ENCODE results near the gene CHRNA4. TPM values are rescaled to one million over a fixed set of nuclear protein-coding genes. Genes with fewer than 3 reads are reported as not detected.

CHRNA4 gene
- total and polyA plus RNA-seq, 2 donors, result under 0.01 to 0.14 TPM

DNA sequence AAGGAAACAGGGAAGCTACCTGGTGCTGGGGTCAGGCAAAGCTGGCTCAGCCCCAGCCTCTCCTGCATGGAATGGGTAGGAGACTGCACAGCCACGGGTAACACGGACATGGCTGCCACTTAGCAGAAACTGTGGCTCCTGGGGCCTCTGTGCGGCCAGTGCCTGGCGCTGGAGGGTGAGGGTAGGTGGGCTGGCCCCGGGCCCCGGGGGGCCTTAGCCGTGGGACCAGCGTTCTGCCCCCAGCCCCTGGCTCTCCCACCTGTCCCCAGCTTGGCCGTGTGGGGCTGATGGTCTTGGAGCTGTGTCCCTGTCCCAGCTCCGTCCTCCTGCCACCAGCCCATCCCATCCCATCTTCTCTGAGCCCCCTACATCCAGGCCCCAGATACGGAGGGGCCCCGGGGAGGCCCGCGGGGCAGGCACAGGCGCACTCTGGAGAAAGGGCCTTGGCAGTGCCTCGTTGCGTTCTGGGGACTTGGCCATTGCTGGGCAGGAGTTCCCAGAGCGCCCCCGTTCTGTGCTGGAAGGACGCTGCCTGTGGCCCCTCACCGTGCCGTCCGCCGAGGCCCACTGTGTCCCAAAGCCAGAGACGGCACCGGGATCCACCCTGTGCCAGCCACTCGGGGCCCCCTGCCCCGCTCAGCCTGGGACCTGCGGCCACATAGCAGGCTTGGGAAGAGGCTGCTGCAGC is 12.2 kb downstream of the CHRNA4 start:
- Histone ChIP-seq H3K36me3 (ENCODE audit: control insufficient read depth in 2 of 2, insufficient read depth in 2 of 2, low read length in 1 of 2) (no peaks in the 10 kb centered on the region), H3K4me1 (ENCODE audit: control insufficient read depth in 2 of 2, insufficient read depth in 2 of 2, low read length in 2 of 2) (no peaks in the 10 kb centered on the region), H3K4me3 (ENCODE audit: low read length in 2 of 2) (no peak overlapping the region), H3K27ac (ENCODE audit: low read depth in 1 of 2, low read length in 1 of 2) (no peak overlapping the region), H3K9me3 (ENCODE audit: control insufficient read depth in 2 of 2, insufficient read depth in 1 of 2, low read length in 1 of 2) (peaks cover 2 to 19% of the 10 kb centered on the region in 2 donors), H3K27me3 (ENCODE audit: control insufficient read depth in 2 of 2, insufficient read depth in 1 of 2, low read length in 1 of 2) (peaks cover 0 to 7% of the 10 kb centered on the region in 2 donors)
- WGBS, result 91% methylated on average over 29 of the region's 29 CpGs
- DNase-seq (ENCODE audit: low read depth in 6 of 9, low spot score in 9 of 9), result no peak

DNA sequence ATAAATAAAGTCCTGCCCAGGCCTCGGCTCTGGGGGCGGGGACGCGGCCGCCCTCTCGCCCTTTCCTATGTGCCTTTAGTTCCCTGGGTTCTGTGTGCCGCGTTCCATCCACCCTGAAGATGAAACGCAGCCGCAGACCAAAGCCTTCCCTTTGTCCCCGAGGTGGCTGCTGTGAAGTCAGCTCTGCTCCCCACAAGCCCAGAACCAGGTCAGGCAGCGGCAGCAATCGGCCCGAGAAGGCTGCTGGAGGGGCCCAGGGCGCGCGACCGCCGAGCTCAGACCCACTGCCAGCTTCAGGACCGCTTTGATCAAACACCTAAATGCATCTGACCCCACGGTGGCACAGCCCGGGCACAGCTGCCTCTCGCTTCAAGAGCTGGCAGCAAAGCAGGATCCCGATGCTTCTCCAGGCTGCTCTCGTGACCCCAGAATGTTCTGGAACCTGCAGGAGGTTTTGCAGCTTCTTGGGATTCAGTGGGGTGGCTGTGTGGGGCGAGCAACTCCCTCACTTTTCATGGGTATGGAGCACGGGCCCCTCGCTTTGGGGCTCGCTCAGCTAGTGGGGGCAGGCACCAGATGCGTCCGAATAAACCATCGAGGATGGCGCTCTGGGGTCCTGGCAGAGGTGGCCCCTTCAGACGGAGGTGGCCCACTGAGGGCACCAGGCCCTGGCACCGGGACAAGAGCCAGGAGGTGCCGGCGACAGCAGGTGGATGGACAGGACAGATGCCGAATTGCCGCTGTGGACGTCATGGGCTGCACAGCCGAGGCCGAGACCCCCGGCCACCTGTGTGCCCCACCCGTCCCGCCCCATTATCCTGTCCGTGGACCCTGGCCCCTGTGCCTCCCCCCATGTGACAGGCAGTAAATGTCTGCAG is 13.0 kb downstream of the CHRNA4 start:
- no peaks in the 10 kb centered on the region for H3K36me3 ChIP-seq (ENCODE audit: control insufficient read depth in 2 of 2, insufficient read depth in 2 of 2, low read length in 1 of 2)
- DNase-seq (ENCODE audit: low read depth in 6 of 9, low spot score in 9 of 9), result no peak
- H3K4me1 ChIP-seq (ENCODE audit: control insufficient read depth in 2 of 2, insufficient read depth in 2 of 2, low read length in 2 of 2), result no peaks in the 10 kb centered on the region
- H3K4me3 ChIP-seq (ENCODE audit: low read length in 2 of 2), result no peak overlapping the region
- peaks cover 0 to 10% of the 10 kb centered on the region in 2 donors for H3K27me3 ChIP-seq (ENCODE audit: control insufficient read depth in 2 of 2, insufficient read depth in 1 of 2, low read length in 1 of 2)
- no peak overlapping the region for H3K27ac ChIP-seq (ENCODE audit: low read depth in 1 of 2, low read length in 1 of 2)
- peaks cover 2 to 19% of the 10 kb centered on the region in 2 donors for H3K9me3 ChIP-seq (ENCODE audit: control insufficient read depth in 2 of 2, insufficient read depth in 1 of 2, low read length in 1 of 2)
- 91% methylated on average over 46 of the region's 46 CpGs for WGBS

DNA sequence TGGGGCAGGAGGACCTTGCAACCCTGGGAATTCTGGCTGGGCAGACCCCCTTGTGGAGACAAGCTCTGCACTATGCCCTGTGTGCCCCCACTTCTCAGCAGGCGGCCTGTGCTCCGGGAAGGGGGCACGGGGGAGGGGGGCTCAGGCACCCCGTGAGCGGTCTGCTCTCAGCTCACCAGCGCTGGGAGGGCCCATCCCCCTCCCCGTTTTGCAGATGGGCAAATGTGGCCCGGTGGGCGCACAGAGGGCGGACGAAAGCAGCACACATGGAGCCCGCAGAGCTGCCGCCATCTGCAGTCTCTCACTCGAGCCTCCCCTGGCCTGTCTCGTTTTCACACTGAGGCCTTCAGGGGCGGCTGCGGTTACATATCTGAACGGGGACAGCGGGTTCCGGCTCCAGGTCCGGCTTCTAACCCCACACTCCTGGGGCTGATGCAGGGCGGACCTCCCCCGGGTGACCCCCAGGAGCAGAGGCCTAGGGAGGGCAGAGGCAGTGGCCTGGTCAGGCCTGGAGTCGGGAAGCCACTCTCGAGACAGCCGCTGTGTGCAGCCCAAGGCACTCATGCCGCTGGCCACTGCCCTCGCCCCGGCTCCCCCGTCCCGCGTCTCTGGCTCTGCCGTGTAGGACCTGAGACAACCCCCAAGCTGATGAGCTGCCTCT is 13.9 kb downstream of the CHRNA4 start:
- no peaks in the 10 kb centered on the region for H3K4me1 ChIP-seq (ENCODE audit: control insufficient read depth in 2 of 2, insufficient read depth in 2 of 2, low read length in 2 of 2)
- H3K4me3 ChIP-seq (ENCODE audit: low read length in 2 of 2), result no peak overlapping the region
- whole genome bisulfite sequencing, result 88% methylated on average over 33 of the region's 33 CpGs
- no peak overlapping the region for H3K27ac ChIP-seq (ENCODE audit: low read depth in 1 of 2, low read length in 1 of 2)
- H3K36me3 ChIP-seq (ENCODE audit: control insufficient read depth in 2 of 2, insufficient read depth in 2 of 2, low read length in 1 of 2), result no peaks in the 10 kb centered on the region
- H3K27me3 ChIP-seq (ENCODE audit: control insufficient read depth in 2 of 2, insufficient read depth in 1 of 2, low read length in 1 of 2), result peaks cover 0 to 5% of the 10 kb centered on the region in 2 donors
- peaks cover 2 to 19% of the 10 kb centered on the region in 2 donors for H3K9me3 ChIP-seq (ENCODE audit: control insufficient read depth in 2 of 2, insufficient read depth in 1 of 2, low read length in 1 of 2)
- DNase-seq (ENCODE audit: low read depth in 6 of 9, low spot score in 9 of 9), result no peak

DNA sequence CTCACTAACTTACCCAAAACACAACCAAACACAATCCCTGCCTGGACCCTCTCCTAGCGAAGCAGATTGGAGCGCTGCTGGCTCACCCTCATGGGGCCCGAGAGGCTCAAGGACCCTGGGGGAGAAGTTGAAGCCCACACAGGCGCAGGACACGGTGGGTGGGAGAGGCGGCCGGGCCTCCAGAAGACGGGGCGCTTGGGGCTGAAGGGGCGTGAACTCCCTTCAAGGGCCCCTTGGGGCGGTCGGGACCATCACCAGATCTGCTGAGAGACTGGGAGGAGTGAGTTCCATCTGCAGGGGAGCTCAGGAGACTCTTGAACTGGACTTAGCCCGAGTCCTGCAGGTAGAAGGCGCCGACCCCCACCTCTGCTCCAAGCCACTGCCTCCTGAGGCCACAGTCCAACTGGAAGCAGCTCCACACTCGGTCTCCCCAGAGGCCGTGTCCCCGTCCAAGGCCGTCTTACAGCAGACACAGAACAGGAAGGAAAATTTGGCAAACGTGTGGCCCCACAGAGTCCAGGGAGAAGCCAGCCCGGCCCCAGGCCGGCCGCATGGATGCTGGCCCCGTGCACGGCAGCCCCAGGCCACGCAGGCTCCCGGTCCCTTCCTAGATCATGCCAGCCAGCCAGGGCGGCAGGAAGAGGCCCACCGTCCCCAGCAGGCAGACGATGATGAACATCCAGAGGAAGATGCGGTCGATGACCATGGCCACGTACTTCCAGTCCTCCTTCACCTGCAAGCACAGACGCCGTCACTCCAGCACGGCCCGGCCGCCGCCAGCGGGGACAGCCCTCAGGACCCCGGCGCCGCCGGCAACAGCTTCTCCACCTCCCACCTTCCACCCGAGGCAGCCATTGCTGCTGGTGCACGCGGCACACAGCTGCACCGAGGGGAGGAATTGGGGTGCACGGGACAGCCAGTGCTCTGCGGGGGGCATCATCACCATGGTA is 14.7 kb downstream of the CHRNA4 start:
- no peak for DNase-seq (ENCODE audit: low read depth in 6 of 9, low spot score in 9 of 9)
- Histone ChIP-seq H3K27ac (ENCODE audit: low read depth in 1 of 2, low read length in 1 of 2) (no peak overlapping the region), H3K4me3 (ENCODE audit: low read length in 2 of 2) (no peak overlapping the region), H3K9me3 (ENCODE audit: control insufficient read depth in 2 of 2, insufficient read depth in 1 of 2, low read length in 1 of 2) (peaks cover 2 to 14% of the 10 kb centered on the region in 2 donors), H3K27me3 (ENCODE audit: control insufficient read depth in 2 of 2, insufficient read depth in 1 of 2, low read length in 1 of 2) (peaks cover 0 to 3% of the 10 kb centered on the region in 2 donors), H3K36me3 (ENCODE audit: control insufficient read depth in 2 of 2, insufficient read depth in 2 of 2, low read length in 1 of 2) (no peaks in the 10 kb centered on the region), H3K4me1 (ENCODE audit: control insufficient read depth in 2 of 2, insufficient read depth in 2 of 2, low read length in 2 of 2) (no peaks in the 10 kb centered on the region)
- 79% methylated on average over 50 of the region's 50 CpGs for WGBS

DNA sequence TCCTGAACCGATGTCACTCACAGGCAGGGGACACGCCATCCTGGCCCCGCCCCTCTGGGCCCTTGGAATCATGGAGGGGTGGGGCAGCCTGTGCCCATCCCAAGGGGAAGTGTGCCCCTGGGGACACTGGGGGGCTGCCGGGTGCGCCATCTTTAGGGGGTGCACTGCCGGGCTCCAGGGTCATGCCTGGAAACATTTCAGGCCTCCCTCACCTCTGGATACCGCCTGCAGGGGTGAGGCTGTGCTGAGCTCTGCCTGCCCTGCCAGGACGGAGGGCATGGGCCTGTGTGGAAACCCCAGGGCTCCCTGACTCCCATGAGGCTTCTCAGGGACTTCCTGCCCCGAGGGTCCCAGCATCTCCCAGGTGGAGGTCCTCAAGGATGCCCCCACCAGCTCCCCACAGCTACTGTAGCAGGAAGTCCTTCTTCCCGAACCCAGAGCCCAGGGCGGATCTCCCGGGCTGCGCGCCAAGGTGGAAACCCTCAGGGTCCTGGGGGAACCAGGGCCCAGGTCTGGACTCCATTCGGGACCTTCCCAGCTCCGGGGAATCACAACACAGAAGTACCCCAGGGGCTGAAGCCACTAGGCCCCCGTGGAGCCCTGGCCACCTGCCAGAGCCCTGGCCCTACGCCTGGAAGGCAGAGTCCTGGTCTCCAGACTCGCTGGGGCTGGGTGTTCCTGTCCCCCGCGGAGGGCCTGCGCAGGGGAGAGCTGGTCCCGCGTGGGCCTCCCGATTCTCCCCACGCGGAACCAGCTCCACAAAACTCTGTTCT is 15.6 kb downstream of the CHRNA4 start:
- no peak for DNase-seq (ENCODE audit: low read depth in 6 of 9, low spot score in 9 of 9)
- Histone ChIP-seq H3K27me3 (ENCODE audit: control insufficient read depth in 2 of 2, insufficient read depth in 1 of 2, low read length in 1 of 2) (peaks cover 0 to 3% of the 10 kb centered on the region in 2 donors), H3K36me3 (ENCODE audit: control insufficient read depth in 2 of 2, insufficient read depth in 2 of 2, low read length in 1 of 2) (no peaks in the 10 kb centered on the region), H3K27ac (ENCODE audit: low read depth in 1 of 2, low read length in 1 of 2) (no peak overlapping the region), H3K9me3 (ENCODE audit: control insufficient read depth in 2 of 2, insufficient read depth in 1 of 2, low read length in 1 of 2) (peaks cover 0 to 5% of the 10 kb centered on the region in 2 donors), H3K4me3 (ENCODE audit: low read length in 2 of 2) (no peak overlapping the region), H3K4me1 (ENCODE audit: control insufficient read depth in 2 of 2, insufficient read depth in 2 of 2, low read length in 2 of 2) (no peaks in the 10 kb centered on the region)
- 82% methylated on average over 27 of the region's 27 CpGs for whole genome bisulfite sequencing

DNA sequence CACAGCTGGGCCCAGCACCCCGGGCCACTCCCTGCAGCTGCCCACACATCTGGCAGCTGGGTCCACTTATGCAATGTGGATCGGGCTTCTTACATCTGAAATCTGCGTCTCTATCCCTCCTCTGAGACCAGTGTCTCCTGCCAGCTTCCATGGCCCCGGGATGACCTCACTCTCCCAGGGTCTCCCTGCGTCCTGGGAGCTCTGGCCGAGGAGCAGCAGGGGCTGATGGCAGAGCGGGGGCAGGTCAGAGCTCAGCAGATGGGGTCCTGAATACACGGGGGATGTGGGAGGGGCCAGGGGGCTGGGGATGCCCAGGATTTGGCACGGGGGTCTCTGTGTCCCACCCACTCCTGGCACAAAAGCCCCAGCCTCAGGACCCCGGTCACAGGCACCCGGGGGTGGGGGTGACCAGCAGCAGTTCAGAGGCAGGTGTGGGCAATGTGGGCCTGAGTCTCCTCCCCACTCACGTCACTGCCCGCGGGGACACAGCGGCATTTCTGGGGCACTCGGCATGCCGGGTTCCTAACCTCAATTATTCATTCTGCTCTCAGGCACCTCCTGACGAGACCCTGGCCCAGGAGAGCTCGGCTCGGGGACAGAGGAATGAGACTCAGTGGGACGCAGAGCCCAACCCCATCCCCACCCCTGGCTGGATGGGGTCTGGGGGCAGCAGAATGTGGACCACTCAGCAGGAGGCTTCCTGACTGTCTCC is 16.4 kb downstream of the CHRNA4 start:
- H3K27ac ChIP-seq (ENCODE audit: low read depth in 1 of 2, low read length in 1 of 2), result no peak overlapping the region
- WGBS, result 78% methylated on average over 21 of the region's 21 CpGs
- H3K4me1 ChIP-seq (ENCODE audit: control insufficient read depth in 2 of 2, insufficient read depth in 2 of 2, low read length in 2 of 2), result no peaks in the 10 kb centered on the region
- H3K9me3 ChIP-seq (ENCODE audit: control insufficient read depth in 2 of 2, insufficient read depth in 1 of 2, low read length in 1 of 2), result no peaks in the 10 kb centered on the region
- peaks cover 0 to 3% of the 10 kb centered on the region in 2 donors for H3K27me3 ChIP-seq (ENCODE audit: control insufficient read depth in 2 of 2, insufficient read depth in 1 of 2, low read length in 1 of 2)
- no peak overlapping the region for H3K4me3 ChIP-seq (ENCODE audit: low read length in 2 of 2)
- no peaks in the 10 kb centered on the region for H3K36me3 ChIP-seq (ENCODE audit: control insufficient read depth in 2 of 2, insufficient read depth in 2 of 2, low read length in 1 of 2)
- DNase-seq (ENCODE audit: low read depth in 6 of 9, low spot score in 9 of 9), result no peak

DNA sequence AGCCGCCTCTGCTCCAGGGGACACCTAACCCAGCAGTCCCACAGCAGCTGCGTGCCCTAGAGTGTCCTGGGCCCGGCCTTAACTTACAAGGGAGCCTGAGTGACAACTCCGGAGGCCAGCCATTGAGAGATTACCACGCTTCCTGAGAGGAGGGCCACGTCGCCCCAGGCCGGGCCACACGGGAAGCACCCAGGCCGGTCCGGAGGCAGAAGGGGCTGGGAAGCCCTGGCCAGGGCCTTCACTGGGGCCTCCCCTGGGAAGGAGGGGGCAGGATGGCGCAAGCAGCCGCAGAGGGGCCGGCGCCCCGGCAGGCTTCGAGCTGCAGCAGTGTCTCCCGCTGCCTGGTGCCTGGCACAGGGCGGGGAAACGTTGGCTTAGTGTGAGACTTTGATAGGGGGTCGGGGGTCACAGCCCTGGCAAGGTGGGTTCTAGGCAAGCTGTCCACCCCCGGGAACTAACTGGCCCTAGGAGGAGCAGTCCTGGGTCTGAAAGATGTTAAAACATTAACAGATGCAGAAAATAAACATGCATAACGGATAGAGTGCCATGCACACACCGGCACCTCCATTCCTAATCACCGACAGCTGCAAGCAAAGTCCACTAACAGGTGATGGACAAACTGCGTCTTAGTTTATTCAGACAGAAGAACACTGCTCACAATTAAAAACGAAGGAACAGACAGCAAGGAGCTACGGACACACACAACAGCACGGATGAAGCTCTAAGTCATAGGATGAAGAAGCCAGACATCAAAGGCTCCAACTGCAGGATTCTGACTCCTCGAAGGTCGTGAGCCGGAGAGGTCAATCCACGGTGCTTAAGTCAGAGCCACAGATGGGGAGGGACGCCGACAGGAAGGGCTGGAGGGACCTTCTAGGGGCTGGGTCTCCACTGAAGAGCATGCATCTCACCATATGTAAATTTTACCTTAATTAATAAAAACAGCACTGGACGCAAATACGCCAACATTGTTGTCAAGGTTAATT is 17.4 kb downstream of the CHRNA4 start:
- DNase-seq (ENCODE audit: low read depth in 6 of 9, low spot score in 9 of 9), result no peak
- Histone ChIP-seq H3K36me3 (ENCODE audit: control insufficient read depth in 2 of 2, insufficient read depth in 2 of 2, low read length in 1 of 2) (no peaks in the 10 kb centered on the region), H3K9me3 (ENCODE audit: control insufficient read depth in 2 of 2, insufficient read depth in 1 of 2, low read length in 1 of 2) (no peaks in the 10 kb centered on the region), H3K27ac (ENCODE audit: low read depth in 1 of 2, low read length in 1 of 2) (no peak overlapping the region), H3K4me3 (ENCODE audit: low read length in 2 of 2) (no peak overlapping the region), H3K4me1 (ENCODE audit: control insufficient read depth in 2 of 2, insufficient read depth in 2 of 2, low read length in 2 of 2) (no peaks in the 10 kb centered on the region), H3K27me3 (ENCODE audit: control insufficient read depth in 2 of 2, insufficient read depth in 1 of 2, low read length in 1 of 2) (peaks cover 0 to 3% of the 10 kb centered on the region in 2 donors)
- 72% methylated on average over 37 of the region's 37 CpGs for WGBS
